HEK293 (cell line): ENCODE results near the gene ARHGAP22.

Experiments used
- CTCF ChIA-PET: fragments of 350-600 bp; formaldehyde crosslinking; extraction: SDS; loops from one replicate; lab custom pipeline; 2021; ENCODE audit warnings: antibody characterized with exemption; lab: Yijun Ruan, JAX
- POLR2A ChIA-PET: fragments of 300-600 bp; formaldehyde crosslinking; extraction: SDS; loops from one replicate; lab custom pipeline; 2020; ENCODE audit warnings: antibody characterized with exemption, inconsistent platforms; lab: Yijun Ruan, JAX
- H3K27ac ChIP-seq: fragments of 200-500 bp; sonication (Bioruptor generic); 2 replicates; pipeline ENCODE4 v1.5.1; 2014; ENCODE audit warnings: low read depth, low read length, control low read depth, inconsistent platforms; ENCODE audit errors: extremely low read depth
- H3K36me3 ChIP-seq, 2 experiments: fragments of 200-500 bp in 1 of 2; sonication (Bioruptor generic) in 1 of 2; 1 replicate in 1 of 2; 2 replicates in 1 of 2; pipeline ENCODE4 v1.5.1; 2014 to 2017; ENCODE audit warnings: inconsistent platforms in 2 of 2, low read length in 2 of 2; ENCODE audit not compliant: control insufficient read depth in 2 of 2, insufficient read depth in 1 of 2
- H3K4me1 ChIP-seq: fragments of 200-500 bp; sonication (Bioruptor generic); 2 replicates; pipeline ENCODE4 v1.5.1; 2014; ENCODE audit warnings: mild to moderate bottlenecking, low read length, inconsistent platforms; ENCODE audit not compliant: control insufficient read depth, insufficient read depth
- H3K4me3 ChIP-seq: 2 replicates; pipeline ENCODE4 v1.5.1; 2011; ENCODE audit warnings: low read depth, mild to moderate bottlenecking, control low read depth, low read length, moderate library complexity
- H3K9me3 ChIP-seq: fragments of 200-500 bp; sonication (Bioruptor generic); 2 replicates; pipeline ENCODE4 v1.5.1; 2014; ENCODE audit warnings: low read depth, low read length, inconsistent platforms; ENCODE audit not compliant: control insufficient read depth, insufficient read depth
- HOXC10 ChIP-seq: sonication (generic); formaldehyde crosslinking; IDR thresholded peaks from 2 replicates; pipeline ENCODE4 v1.8.1; 2023; ENCODE audit warnings: mild to moderate bottlenecking, missing genetic modification reagents
- INSM2 ChIP-seq: fragments of 450-650 bp; formaldehyde crosslinking; IDR thresholded peaks from 2 replicates; pipeline ENCODE4 v1.5.1; 2016; ENCODE audit warnings: missing biosample characterization, missing genetic modification characterization
- KLF17 ChIP-seq: fragments of 450-650 bp; formaldehyde crosslinking; IDR thresholded peaks from 2 replicates; pipeline ENCODE4 v1.5.1; 2016; ENCODE audit warnings: missing biosample characterization, missing genetic modification characterization
- MEIS1 ChIP-seq: sonication (generic); formaldehyde crosslinking; IDR thresholded peaks from 2 replicates; pipeline ENCODE4 v1.8.1; 2022; ENCODE audit warnings: missing genetic modification reagents, mild to moderate bottlenecking, borderline replicate concordance
- MZF1 ChIP-seq: fragments of 450-650 bp; formaldehyde crosslinking; IDR thresholded peaks from 2 replicates; pipeline ENCODE4 v1.5.1; 2017; ENCODE audit warnings: missing biosample characterization, missing genetic modification characterization, borderline replicate concordance
- REPIN1 ChIP-seq: fragments of 450-650 bp; formaldehyde crosslinking; IDR thresholded peaks from 2 replicates; pipeline ENCODE4 v1.5.1; 2017; ENCODE audit warnings: missing biosample characterization, missing genetic modification characterization, low read depth
- SETDB1 ChIP-seq: IDR thresholded peaks from one replicate; pipeline ENCODE4 v1.6.1; 2017; ENCODE audit warnings: mild to moderate bottlenecking, low read length, moderate library complexity, mixed read lengths; ENCODE audit not compliant: insufficient read length
- SP7 ChIP-seq: fragments of 450-650 bp; formaldehyde crosslinking; IDR thresholded peaks from 2 replicates; pipeline ENCODE4 v1.5.1; 2016; ENCODE audit warnings: missing biosample characterization, missing genetic modification characterization
- TSHZ1 ChIP-seq: fragments of 450-650 bp; formaldehyde crosslinking; IDR thresholded peaks from 2 replicates; pipeline ENCODE4 v1.5.1; 2016; ENCODE audit warnings: missing biosample characterization, missing genetic modification characterization, borderline replicate concordance
- YY2 ChIP-seq: fragments of 450-650 bp; formaldehyde crosslinking; IDR thresholded peaks from 2 replicates; pipeline ENCODE4 v1.5.1; 2016; ENCODE audit warnings: missing biosample characterization, missing genetic modification characterization
- ZBTB17 ChIP-seq: fragments of 450-650 bp; formaldehyde crosslinking; IDR thresholded peaks from 2 replicates; pipeline ENCODE4 v1.5.1; 2016; ENCODE audit warnings: missing biosample characterization, missing genetic modification characterization
- ZNF114 ChIP-seq: fragments of 450-650 bp; formaldehyde crosslinking; IDR thresholded peaks from 2 replicates; pipeline ENCODE4 v1.5.0; 2017; ENCODE audit warnings: missing biosample characterization, missing genetic modification characterization
- ZNF19 ChIP-seq: fragments of 450-650 bp; formaldehyde crosslinking; IDR thresholded peaks from 2 replicates; pipeline ENCODE4; 2016; ENCODE audit warnings: missing biosample characterization, missing genetic modification characterization, low read depth
- ZNF239 ChIP-seq: fragments of 450-650 bp; formaldehyde crosslinking; IDR thresholded peaks from 2 replicates; pipeline ENCODE4 v1.5.1; 2016; ENCODE audit warnings: missing biosample characterization, missing genetic modification characterization
- ZNF394 ChIP-seq: fragments of 450-650 bp; formaldehyde crosslinking; IDR thresholded peaks from 2 replicates; pipeline ENCODE4 v1.5.1; 2016; ENCODE audit warnings: missing biosample characterization, missing genetic modification characterization, mild to moderate bottlenecking, moderate library complexity, borderline replicate concordance
- ZNF561 ChIP-seq: fragments of 450-650 bp; IDR thresholded peaks from 2 replicates; pipeline ENCODE4 v1.5.1; 2018; ENCODE audit warnings: missing biosample characterization, missing genetic modification characterization, borderline replicate concordance
- ZNF664 ChIP-seq: fragments of 450-650 bp; formaldehyde crosslinking; IDR thresholded peaks from 2 replicates; pipeline ENCODE4 v1.5.1; 2016; ENCODE audit warnings: missing biosample characterization, missing genetic modification characterization
- ZNF791 ChIP-seq: fragments of 450-650 bp; formaldehyde crosslinking; IDR thresholded peaks from 2 replicates; pipeline ENCODE4 v1.5.1; 2016; ENCODE audit warnings: missing biosample characterization, missing genetic modification characterization
- TF ChIP-seq, protein P1 (sequence below): fragments of 450-650 bp; formaldehyde crosslinking; IDR thresholded peaks from 2 replicates; pipeline ENCODE4 v1.5.1; 2016; ENCODE audit warnings: missing biosample characterization, missing genetic modification characterization
- TF ChIP-seq, protein P2 (sequence below): fragments of 450-650 bp; formaldehyde crosslinking; conservative IDR thresholded peaks from 2 replicates; pipeline ENCODE4 v1.5.1; 2016; ENCODE audit warnings: low read depth, missing biosample characterization, missing genetic modification characterization

The ARHGAP22 gene

GRCh38 chr10:48601789-48602188 is 3.1 kb downstream of the ARHGAP22 start:
- TF ChIP-seq MEIS1 (CRISPR knock-in tag) (no peak), ZNF791 (no peak), ZNF664 (tag by site-specific recombination) (no peak), INSM2 (tag by site-specific recombination) (no peak), YY2 (no peak), TSHZ1 (no peak), ZNF19 (tag by site-specific recombination) (no peak), ZNF394 (tag by site-specific recombination) (no peak)
- TF ChIP-seq, protein P1, sequence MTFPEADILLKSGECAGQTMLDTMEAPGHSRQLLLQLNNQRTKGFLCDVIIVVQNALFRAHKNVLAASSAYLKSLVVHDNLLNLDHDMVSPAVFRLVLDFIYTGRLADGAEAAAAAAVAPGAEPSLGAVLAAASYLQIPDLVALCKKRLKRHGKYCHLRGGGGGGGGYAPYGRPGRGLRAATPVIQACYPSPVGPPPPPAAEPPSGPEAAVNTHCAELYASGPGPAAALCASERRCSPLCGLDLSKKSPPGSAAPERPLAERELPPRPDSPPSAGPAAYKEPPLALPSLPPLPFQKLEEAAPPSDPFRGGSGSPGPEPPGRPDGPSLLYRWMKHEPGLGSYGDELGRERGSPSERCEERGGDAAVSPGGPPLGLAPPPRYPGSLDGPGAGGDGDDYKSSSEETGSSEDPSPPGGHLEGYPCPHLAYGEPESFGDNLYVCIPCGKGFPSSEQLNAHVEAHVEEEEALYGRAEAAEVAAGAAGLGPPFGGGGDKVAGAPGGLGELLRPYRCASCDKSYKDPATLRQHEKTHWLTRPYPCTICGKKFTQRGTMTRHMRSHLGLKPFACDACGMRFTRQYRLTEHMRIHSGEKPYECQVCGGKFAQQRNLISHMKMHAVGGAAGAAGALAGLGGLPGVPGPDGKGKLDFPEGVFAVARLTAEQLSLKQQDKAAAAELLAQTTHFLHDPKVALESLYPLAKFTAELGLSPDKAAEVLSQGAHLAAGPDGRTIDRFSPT (tag by site-specific recombination): no peak
- TF ChIP-seq, protein P2, sequence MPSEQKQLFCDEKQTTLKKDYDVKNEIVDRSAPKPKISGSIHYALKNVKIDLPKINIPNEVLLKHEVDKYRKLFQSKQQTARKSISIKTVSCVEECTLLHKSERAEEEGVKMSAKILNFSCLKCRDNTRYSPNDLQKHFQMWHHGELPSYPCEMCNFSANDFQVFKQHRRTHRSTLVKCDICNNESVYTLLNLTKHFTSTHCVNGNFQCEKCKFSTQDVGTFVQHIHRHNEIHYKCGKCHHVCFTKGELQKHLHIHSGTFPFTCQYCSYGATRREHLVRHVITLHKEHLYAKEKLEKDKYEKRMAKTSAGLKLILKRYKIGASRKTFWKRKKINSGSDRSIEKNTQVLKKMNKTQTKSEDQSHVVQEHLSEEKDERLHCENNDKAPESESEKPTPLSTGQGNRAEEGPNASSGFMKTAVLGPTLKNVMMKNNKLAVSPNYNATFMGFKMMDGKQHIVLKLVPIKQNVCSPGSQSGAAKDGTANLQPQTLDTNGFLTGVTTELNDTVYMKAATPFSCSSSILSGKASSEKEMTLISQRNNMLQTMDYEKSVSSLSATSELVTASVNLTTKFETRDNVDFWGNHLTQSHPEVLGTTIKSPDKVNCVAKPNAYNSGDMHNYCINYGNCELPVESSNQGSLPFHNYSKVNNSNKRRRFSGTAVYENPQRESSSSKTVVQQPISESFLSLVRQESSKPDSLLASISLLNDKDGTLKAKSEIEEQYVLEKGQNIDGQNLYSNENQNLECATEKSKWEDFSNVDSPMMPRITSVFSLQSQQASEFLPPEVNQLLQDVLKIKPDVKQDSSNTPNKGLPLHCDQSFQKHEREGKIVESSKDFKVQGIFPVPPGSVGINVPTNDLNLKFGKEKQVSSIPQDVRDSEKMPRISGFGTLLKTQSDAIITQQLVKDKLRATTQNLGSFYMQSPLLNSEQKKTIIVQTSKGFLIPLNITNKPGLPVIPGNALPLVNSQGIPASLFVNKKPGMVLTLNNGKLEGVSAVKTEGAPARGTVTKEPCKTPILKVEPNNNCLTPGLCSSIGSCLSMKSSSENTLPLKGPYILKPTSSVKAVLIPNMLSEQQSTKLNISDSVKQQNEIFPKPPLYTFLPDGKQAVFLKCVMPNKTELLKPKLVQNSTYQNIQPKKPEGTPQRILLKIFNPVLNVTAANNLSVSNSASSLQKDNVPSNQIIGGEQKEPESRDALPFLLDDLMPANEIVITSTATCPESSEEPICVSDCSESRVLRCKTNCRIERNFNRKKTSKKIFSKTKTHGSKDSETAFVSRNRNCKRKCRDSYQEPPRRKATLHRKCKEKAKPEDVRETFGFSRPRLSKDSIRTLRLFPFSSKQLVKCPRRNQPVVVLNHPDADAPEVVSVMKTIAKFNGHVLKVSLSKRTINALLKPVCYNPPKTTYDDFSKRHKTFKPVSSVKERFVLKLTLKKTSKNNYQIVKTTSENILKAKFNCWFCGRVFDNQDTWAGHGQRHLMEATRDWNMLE: no peak
- ChIA-PET CTCF (interaction anchor here (1.1 to 2.4 kb wide), 2 partner anchors 13 to 54 kb away, joined by 3 to 10 read pairs; no protein-coding TSS in a partner anchor), POLR2A (no interaction called here)
- Histone ChIP-seq H3K4me1 (no peaks in the 10 kb centered on the region), H3K4me3 (no peak overlapping the region), H3K36me3 (no peaks in the 10 kb centered on the region), H3K9me3 (no peaks in the 10 kb centered on the region), H3K27ac (no peak overlapping the region)

GRCh38 chr10:48600645-48601505 is 4.0 kb downstream of the ARHGAP22 start:
- CTCF ChIA-PET: no interaction called here
- no peaks in the 10 kb centered on the region for H3K9me3 ChIP-seq
- TF ChIP-seq SP7: no peak
- no peak for TF ChIP-seq SETDB1
- TF ChIP-seq ZNF239 (tag by site-specific recombination): no peak
- no peak for TF ChIP-seq HOXC10 (CRISPR knock-in tag)
- TF ChIP-seq MZF1 (tag by site-specific recombination): no peak
- TF ChIP-seq KLF17: no peak
- no peak for TF ChIP-seq ZBTB17
- TF ChIP-seq REPIN1 (tag by site-specific recombination): no peak
- TF ChIP-seq ZNF561: no peak
- no peak for TF ChIP-seq ZNF114 (tag by site-specific recombination)
- TF ChIP-seq, all 188 proteins: peak for 0
- Histone ChIP-seq H3K4me1 (no peaks in the 10 kb centered on the region), H3K36me3 (no peaks in the 10 kb centered on the region), H3K4me3 (no peak overlapping the region), H3K27ac (no peak overlapping the region)
- POLR2A ChIA-PET: no interaction called here
